ENCODE data around the gene IQGAP1.

The IQGAP1 gene

GRCh38 chr15:90393040-90393439, 5.0 kb downstream of the IQGAP1 start:
- peaks cover 2% of the 10 kb centered on the region for H3K4me1 ChIP-seq
- no peak overlapping the region for H3K27ac ChIP-seq
- no peaks in the 10 kb centered on the region for H3K27me3 ChIP-seq (ENCODE audit: control insufficient read depth, insufficient read depth, low read length)
- no peak for TF ChIP-seq CTCF (IDR thresholded peaks at IDR 0.05)
- H3K36me3 ChIP-seq (ENCODE audit: control insufficient read depth, insufficient read depth, low read length) = no peaks in the 10 kb centered on the region
- H3K4me3 ChIP-seq (ENCODE audit: low read depth, low read length) = no peak overlapping the region
- H3K9me3 ChIP-seq (ENCODE audit: control insufficient read depth, low read length) = no peaks in the 10 kb centered on the region
- peaks cover 7% of the 10 kb centered on the region for H3K79me2 ChIP-seq
- no peak overlapping the region for H3K9ac ChIP-seq
- no peak overlapping the region for H3K4me2 ChIP-seq (ENCODE audit: low read length)
- no peak overlapping the region for H2AFZ ChIP-seq

GRCh38 chr15:90394074-90394473, 6.0 kb downstream of the IQGAP1 start:
- no peak overlapping the region for H3K9ac ChIP-seq
- no peak overlapping the region for H3K27ac ChIP-seq
- no peak overlapping the region for H2AFZ ChIP-seq
- no peaks in the 10 kb centered on the region for H3K27me3 ChIP-seq (ENCODE audit: control insufficient read depth, insufficient read depth, low read length)
- no peak overlapping the region for H3K4me2 ChIP-seq (ENCODE audit: low read length)
- H3K4me1 ChIP-seq = peaks cover 2% of the 10 kb centered on the region
- H3K9me3 ChIP-seq (ENCODE audit: control insufficient read depth, low read length) = no peaks in the 10 kb centered on the region
- H3K4me3 ChIP-seq (ENCODE audit: low read depth, low read length) = no peak overlapping the region
- no peak for TF ChIP-seq CTCF (IDR thresholded peaks at IDR 0.05)
- peaks cover 8% of the 10 kb centered on the region for H3K79me2 ChIP-seq
- H3K36me3 ChIP-seq (ENCODE audit: control insufficient read depth, insufficient read depth, low read length) = no peaks in the 10 kb centered on the region

- Histone ChIP-seq H3K9ac (no peak overlapping the region), H3K36me3 (ENCODE audit: control insufficient read depth, insufficient read depth, low read length) (no peaks in the 10 kb centered on the region), H3K4me3 (ENCODE audit: low read depth, low read length) (no peak overlapping the region), H3K4me2 (ENCODE audit: low read length) (no peak overlapping the region), H3K27me3 (ENCODE audit: control insufficient read depth, insufficient read depth, low read length) (no peaks in the 10 kb centered on the region), H2AFZ (no peak overlapping the region), H3K27ac (no peak overlapping the region), H3K79me2 (peaks cover 10% of the 10 kb centered on the region), H3K9me3 (ENCODE audit: control insufficient read depth, low read length) (no peaks in the 10 kb centered on the region), H3K4me1 (peaks cover 2% of the 10 kb centered on the region)
- no peak for TF ChIP-seq CTCF (IDR thresholded peaks at IDR 0.05)
These were observed 6.9 kb downstream of the IQGAP1 start for GRCh38 chr15:90394748-90395442.

- Histone ChIP-seq H3K27me3 (ENCODE audit: control insufficient read depth, insufficient read depth, low read length) (no peaks in the 10 kb centered on the region), H2AFZ (no peak overlapping the region), H3K36me3 (ENCODE audit: control insufficient read depth, insufficient read depth, low read length) (no peaks in the 10 kb centered on the region), H3K4me3 (ENCODE audit: low read depth, low read length) (no peak overlapping the region), H3K4me2 (ENCODE audit: low read length) (no peak overlapping the region), H3K9ac (no peak overlapping the region), H3K9me3 (ENCODE audit: control insufficient read depth, low read length) (no peaks in the 10 kb centered on the region), H3K27ac (no peak overlapping the region), H3K79me2 (peaks cover 10% of the 10 kb centered on the region), H3K4me1 (peaks cover 3% of the 10 kb centered on the region)
- no peak for TF ChIP-seq CTCF (IDR thresholded peaks at IDR 0.05)
These were observed 8.3 kb downstream of the IQGAP1 start for GRCh38 chr15:90396321-90396720.

Data from parathyroid adenoma (tissue), 2 donors.